Adrenal gland (tissue), 12 donors: ENCODE data around the gene PAX7. TPM values are rescaled to one million over a fixed set of nuclear protein-coding genes. Genes with fewer than 3 reads are reported as not detected.

Source experiments
- DNase-seq, 7 donors: peaks; one replicate each; pipeline ENCODE4 v3.0.0-alpha.2; 2019 to 2020
- H3K27ac ChIP-seq, 5 donors: fragments of 200-600 bp; sonication (generic) in 4 of 5; 1 replicate in 3 of 5; 2 replicates in 2 of 5; pipeline versions ENCODE4 v1.5.1 to v1.8.0; 2016 to 2020; ENCODE audit warnings: mild to moderate bottlenecking in 1 of 5
- H3K27me3 ChIP-seq: fragments of 200-600 bp; 2 replicates; pipeline ENCODE4 v1.8.0; 2021
- H3K36me3 ChIP-seq, 2 donors: fragments of 200-600 bp; replicated peaks in 1 of 2; 1 replicate in 1 of 2; 2 replicates in 1 of 2; pipeline versions ENCODE4 v1.5.1 to v1.8.0; 2018 to 2022
- H3K4me1 ChIP-seq, 2 donors: fragments of 200-600 bp; replicated peaks in 1 of 2; 1 replicate in 1 of 2; 2 replicates in 1 of 2; pipeline versions ENCODE4 v1.5.1 to v1.8.0; 2018 to 2021
- H3K4me3 ChIP-seq, 4 donors: fragments of 200-600 bp; sonication (generic) in 3 of 4; one replicate each; pipeline ENCODE4 v1.5.1; 2016 to 2018
- H3K9me3 ChIP-seq, 3 donors: fragments of 200-600 bp; sonication (generic) in 1 of 3; replicated peaks in 1 of 3; 1 replicate in 2 of 3; 2 replicates in 1 of 3; pipeline versions ENCODE4 v1.5.1 to v1.8.0; 2016 to 2021
- POLR2A ChIP-seq, 2 donors: fragments of 450-650 bp; IDR thresholded peaks; one replicate each; pipeline ENCODE4 v1.6.1; 2017; ENCODE audit warnings: antibody characterized with exemption in 2 of 2, mild to moderate bottlenecking in 2 of 2, moderate library complexity in 1 of 2
- WGBS, 4 donors: extraction: QIAGEN DNeasy Blood & Tissue Kit in 2 of 4; methylation state at CpG; one replicate each; pipeline versions ENCODE4 v1.1.5 to v1.1.7; 2013 to 2017; 5-methylcytosine and 5-hydroxymethylcytosine counted together
- intact Hi-C, 2 donors: fragments of 100-400 bp; cut with DNase I; formaldehyde crosslinking; loops; one replicate each; pipeline versions ENCODE4 v1.14.1 to v1.15.0; 2022 to 2023
- polyA plus RNA-seq, 3 donors: library from polyadenylated mRNA; stranded (reverse); fragments of 200-250 nt in 2 of 3; fragments of 350-450 nt in 1 of 3; fragmentation: Illumina TruSeq in 1 of 3; extraction: RNeasy Lipid Tissue Mini Kit (QIAGEN cat#74804) in 1 of 3; gene quantifications; one replicate each; pipeline ENCODE4 v1.2.3, GENCODE V29; 2013 to 2014
- total RNA-seq, 9 donors: library from RNA; depleted of rRNA in 4 of 9; stranded (reverse); fragments of >200 nt in 4 of 9; fragments of 120-200 nt in 1 of 9; fragmentation: NEBNext Ultra II Directional in 1 of 9; extraction: Animal tissue kit (Norgen Biotek cat#: 25700) in 1 of 9; gene quantifications; one replicate each; pipeline versions ENCODE4 v1.1.0 to v1.2.4, GENCODE V29; 2013 to 2023
- TF ChIP-seq, protein P1 (sequence below), 6 experiments: fragments of 450-650 bp in 4 of 6; fragments of 200-600 bp in 2 of 6; sonication (generic) in 1 of 6; IDR thresholded peaks; 1 replicate in 5 of 6; 2 replicates in 1 of 6; pipeline versions ENCODE4 v1.5.1 to v1.8.0; 2016 to 2021; ENCODE audit warnings: antibody characterized with exemption in 6 of 6, mild to moderate bottlenecking in 2 of 6, moderate library complexity in 1 of 6
- donor health status: healthy with polysubstance abuse.
- donor health status: Bipolar disorder and iron deficiency.
- donor health status: DM: yes; HTN: yes; CAD: no.
- donor health status: DM: no; HTN: no; CAD: no.
- donor health status: DM: no; HTN: no; CAD: no.
- donor health status: DM: yes; HTN: yes; CAD: no.

Gene PAX7
- total and polyA plus RNA-seq, 12 donors = not detected

DNA sequence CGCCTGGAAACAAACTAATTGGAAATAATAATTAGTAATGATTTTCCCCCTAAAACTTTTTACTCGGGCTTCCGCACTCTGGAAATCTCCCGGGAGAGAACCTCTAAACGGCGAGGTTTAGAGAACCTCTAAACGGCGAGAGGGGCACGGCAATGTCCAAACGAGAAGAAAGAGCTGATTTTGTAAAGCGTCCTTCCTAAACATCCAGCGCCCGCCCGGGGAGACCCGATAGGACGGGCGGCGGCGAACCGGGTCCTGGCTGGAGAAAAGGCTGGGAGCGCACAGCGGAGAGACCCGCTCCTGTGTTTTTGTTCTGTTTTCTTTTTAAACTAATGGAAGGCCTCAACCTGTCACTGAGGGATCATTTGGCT lies 1.6 kb downstream of the PAX7 start:
- Histone ChIP-seq H3K4me1 (no peaks in the 10 kb centered on the region), H3K27ac (no peak overlapping the region), H3K9me3 (no peaks in the 10 kb centered on the region), H3K4me3 (no peak overlapping the region), H3K27me3 (peaks cover 78% of the 10 kb centered on the region), H3K36me3 (no peaks in the 10 kb centered on the region)
- intact Hi-C loops = no loop called here
- no peak for TF ChIP-seq POLR2A (IDR thresholded peaks at IDR 0.05)
- TF ChIP-seq, protein P1, sequence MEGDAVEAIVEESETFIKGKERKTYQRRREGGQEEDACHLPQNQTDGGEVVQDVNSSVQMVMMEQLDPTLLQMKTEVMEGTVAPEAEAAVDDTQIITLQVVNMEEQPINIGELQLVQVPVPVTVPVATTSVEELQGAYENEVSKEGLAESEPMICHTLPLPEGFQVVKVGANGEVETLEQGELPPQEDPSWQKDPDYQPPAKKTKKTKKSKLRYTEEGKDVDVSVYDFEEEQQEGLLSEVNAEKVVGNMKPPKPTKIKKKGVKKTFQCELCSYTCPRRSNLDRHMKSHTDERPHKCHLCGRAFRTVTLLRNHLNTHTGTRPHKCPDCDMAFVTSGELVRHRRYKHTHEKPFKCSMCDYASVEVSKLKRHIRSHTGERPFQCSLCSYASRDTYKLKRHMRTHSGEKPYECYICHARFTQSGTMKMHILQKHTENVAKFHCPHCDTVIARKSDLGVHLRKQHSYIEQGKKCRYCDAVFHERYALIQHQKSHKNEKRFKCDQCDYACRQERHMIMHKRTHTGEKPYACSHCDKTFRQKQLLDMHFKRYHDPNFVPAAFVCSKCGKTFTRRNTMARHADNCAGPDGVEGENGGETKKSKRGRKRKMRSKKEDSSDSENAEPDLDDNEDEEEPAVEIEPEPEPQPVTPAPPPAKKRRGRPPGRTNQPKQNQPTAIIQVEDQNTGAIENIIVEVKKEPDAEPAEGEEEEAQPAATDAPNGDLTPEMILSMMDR (IDR thresholded peaks at IDR 0.05) = no peak
- WGBS, 4 donors = 7 to 12% (median 9%) methylated on average over 21 to 23 of the region's 23 CpGs
- no peak for DNase-seq

DNA sequence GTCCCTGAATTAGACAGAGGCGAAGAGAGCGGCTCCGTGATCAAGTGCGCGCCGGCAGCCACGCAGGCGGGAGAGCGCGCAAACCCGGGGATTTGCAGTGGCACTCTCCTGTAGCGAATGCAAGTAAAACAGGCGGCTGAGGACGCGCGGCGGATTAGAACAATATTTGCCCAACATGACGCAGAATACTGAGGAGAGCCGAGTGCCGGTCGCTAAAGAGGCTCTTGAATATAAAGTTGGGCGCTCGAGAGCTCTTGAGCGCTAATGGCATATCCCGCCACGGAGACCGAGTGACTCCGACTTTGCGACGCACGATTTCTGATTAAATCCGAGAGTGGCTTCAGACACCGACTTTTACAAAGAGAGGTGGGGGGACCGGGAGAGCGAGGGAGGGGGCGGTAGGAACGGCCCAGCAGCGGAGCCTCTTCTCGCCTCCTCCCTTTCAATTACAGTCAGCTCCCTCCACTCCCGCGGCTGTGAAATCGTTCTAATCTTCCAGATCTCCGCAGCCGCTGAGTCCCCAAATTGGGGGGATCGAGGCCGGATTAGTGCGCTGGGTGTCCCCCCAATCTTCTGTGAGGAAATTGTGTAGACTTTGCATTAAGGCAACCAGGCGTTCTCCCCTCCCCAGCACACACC lies 2.3 kb downstream of the PAX7 start:
- DNase-seq = no peak
- Histone ChIP-seq H3K9me3 (no peaks in the 10 kb centered on the region), H3K36me3 (no peaks in the 10 kb centered on the region), H3K4me3 (no peak overlapping the region), H3K27me3 (peaks cover 85% of the 10 kb centered on the region), H3K27ac (no peak overlapping the region), H3K4me1 (no peaks in the 10 kb centered on the region)
- WGBS, 4 donors = 8 to 11% (median 9%) methylated on average over 29 to 48 of the region's 48 CpGs
- intact Hi-C loops = no loop called here
- TF ChIP-seq POLR2A (IDR thresholded peaks at IDR 0.05) = no peak

- no peaks in the 10 kb centered on the region for H3K36me3 ChIP-seq
- H3K4me1 ChIP-seq = no peaks in the 10 kb centered on the region
- WGBS, 4 donors = 4 to 9% (median 7%) methylated on average over 10 to 15 of the region's 15 CpGs
- H3K4me3 ChIP-seq = no peak overlapping the region
- TF ChIP-seq POLR2A (IDR thresholded peaks at IDR 0.05) = no peak
- TF ChIP-seq, protein P1 (IDR thresholded peaks at IDR 0.05) = no peak
- no peak for DNase-seq
- H3K27me3 ChIP-seq = peaks cover 90% of the 10 kb centered on the region
- H3K9me3 ChIP-seq = no peaks in the 10 kb centered on the region
- no peak overlapping the region for H3K27ac ChIP-seq
- intact Hi-C loops = no loop called here
Observed at GRCh38 chr1:18633422-18634155, 2.9 kb downstream of the PAX7 start.

GRCh38 chr1:18634276-18634675 lies 3.6 kb downstream of the PAX7 start:
- Histone ChIP-seq H3K27me3 (peaks cover 92% of the 10 kb centered on the region), H3K4me3 (no peak overlapping the region), H3K4me1 (no peaks in the 10 kb centered on the region), H3K9me3 (no peaks in the 10 kb centered on the region), H3K36me3 (no peaks in the 10 kb centered on the region), H3K27ac (no peak overlapping the region)
- intact Hi-C loops = no loop called here
- no peak for DNase-seq
- no peak for TF ChIP-seq POLR2A (IDR thresholded peaks at IDR 0.05)
- TF ChIP-seq, protein P1 (IDR thresholded peaks at IDR 0.05) = no peak
- 4 to 9% (median 6%) methylated on average over 9 to 16 of the region's 16 CpGs for whole genome bisulfite sequencing, 4 donors
